ENCODE data around the gene TNS2.
A peak's percentile ranks its signal among the peaks of the same experiment; 100 is the strongest.

TNS2 gene

DNA sequence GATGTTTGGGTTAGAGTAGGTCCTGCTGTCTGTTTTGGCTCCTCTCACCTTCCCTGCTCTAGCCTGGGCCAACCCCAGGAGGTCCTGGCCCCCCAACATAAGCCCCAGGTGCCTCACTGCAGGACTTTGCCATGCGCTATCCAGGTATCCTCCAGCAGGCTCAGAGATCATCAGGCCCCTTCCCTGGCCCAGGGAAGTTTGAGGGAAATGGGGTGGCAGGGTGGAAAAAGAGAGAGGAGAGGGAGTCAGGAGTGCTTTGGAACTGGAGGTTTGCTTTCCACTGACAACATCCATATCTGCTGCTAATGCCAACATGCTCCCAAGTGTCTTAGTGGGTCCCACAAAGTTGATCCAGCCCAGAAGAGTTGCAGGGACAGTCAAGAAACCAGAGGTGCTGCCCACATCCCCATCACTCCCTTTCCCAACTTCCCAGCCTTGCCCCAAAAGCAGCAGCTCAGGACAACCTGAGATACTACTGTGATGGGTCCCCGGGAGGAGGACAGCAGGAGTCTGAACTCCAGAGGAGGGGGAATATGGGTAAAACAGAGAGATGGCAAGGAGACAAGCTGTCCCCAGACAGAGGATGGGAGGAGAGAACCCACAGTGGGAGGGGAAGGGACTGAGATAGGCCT lies 677 bp downstream of the TNS2 start:
- Histone ChIP-seq H3K4me1 (ENCODE audit: control insufficient read depth in 2 of 2, insufficient read depth in 2 of 2, low read length in 2 of 2) (peaks cover 68 to 77% of the 10 kb centered on the region in 2 donors), H3K9ac (ENCODE audit: low read depth in 1 of 2, low read length in 2 of 2) (peak overlapping the region; percentile 52 to 79), H3K4me3 (ENCODE audit: low read length in 2 of 2) (peak overlapping the region; percentile 68), H3K27ac (ENCODE audit: low read depth in 2 of 2, low read length in 2 of 2) (peak overlapping the region; percentile 93 to 95), H3K9me3 (ENCODE audit: control insufficient read depth in 2 of 2, low read length in 2 of 2) (no peaks in the 10 kb centered on the region), H3K36me3 (ENCODE audit: control insufficient read depth in 2 of 2, insufficient read depth in 2 of 2, low read length in 2 of 2) (no peaks in the 10 kb centered on the region), H3K27me3 (ENCODE audit: control insufficient read depth in 2 of 2, insufficient read depth in 2 of 2, low read length in 2 of 2) (no peaks in the 10 kb centered on the region)

DNA sequence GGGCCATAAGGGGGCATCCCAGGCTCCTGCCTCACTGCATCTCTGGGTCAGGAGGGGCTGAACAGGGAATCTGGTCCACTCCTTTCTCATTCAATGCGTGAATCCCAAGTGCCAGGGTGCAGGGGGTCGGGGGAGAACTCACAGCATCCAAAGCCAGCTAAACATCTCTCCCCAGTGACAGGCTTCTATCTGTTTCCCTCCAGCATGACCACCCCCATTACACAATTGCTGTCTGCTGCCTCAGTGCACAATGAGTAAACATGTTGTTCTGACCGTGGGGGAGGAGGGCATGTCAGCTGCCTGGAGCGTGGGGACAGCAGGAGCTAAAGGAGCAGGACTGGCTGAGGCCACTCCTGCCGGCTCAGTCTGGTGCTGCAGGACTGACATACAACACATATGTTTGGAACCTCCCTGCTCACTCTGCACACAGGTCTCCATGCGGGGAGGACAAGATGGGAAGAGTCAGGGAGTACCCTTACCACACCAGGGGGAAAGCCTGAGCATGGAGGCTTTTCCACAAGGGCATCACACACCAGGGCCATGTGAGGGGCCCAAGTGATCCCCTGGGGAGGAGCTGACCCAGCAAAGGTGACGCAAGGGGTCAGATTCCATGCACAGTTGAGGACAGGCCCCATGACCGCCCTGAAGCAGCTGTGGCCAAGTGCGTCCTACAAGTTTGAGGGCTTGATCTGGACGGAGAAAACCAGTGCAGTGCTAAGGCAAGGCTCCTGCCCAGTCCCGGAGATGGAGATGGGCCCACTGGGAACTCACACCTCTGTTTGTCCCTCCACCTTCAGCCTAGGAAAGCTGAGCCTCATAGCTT lies 1.4 kb downstream of the TNS2 start:
- no peaks in the 10 kb centered on the region for H3K36me3 ChIP-seq (ENCODE audit: control insufficient read depth in 2 of 2, insufficient read depth in 2 of 2, low read length in 2 of 2)
- H3K4me3 ChIP-seq (ENCODE audit: low read length in 2 of 2) = peak overlapping the region; percentile 68
- peak overlapping the region; percentile 93 to 95 for H3K27ac ChIP-seq (ENCODE audit: low read depth in 2 of 2, low read length in 2 of 2)
- H3K9ac ChIP-seq (ENCODE audit: low read depth in 1 of 2, low read length in 2 of 2) = peak overlapping the region; percentile 52 to 79
- no peaks in the 10 kb centered on the region for H3K27me3 ChIP-seq (ENCODE audit: control insufficient read depth in 2 of 2, insufficient read depth in 2 of 2, low read length in 2 of 2)
- H3K4me1 ChIP-seq (ENCODE audit: control insufficient read depth in 2 of 2, insufficient read depth in 2 of 2, low read length in 2 of 2) = peaks cover 63 to 70% of the 10 kb centered on the region in 2 donors
- no peaks in the 10 kb centered on the region for H3K9me3 ChIP-seq (ENCODE audit: control insufficient read depth in 2 of 2, low read length in 2 of 2)

DNA sequence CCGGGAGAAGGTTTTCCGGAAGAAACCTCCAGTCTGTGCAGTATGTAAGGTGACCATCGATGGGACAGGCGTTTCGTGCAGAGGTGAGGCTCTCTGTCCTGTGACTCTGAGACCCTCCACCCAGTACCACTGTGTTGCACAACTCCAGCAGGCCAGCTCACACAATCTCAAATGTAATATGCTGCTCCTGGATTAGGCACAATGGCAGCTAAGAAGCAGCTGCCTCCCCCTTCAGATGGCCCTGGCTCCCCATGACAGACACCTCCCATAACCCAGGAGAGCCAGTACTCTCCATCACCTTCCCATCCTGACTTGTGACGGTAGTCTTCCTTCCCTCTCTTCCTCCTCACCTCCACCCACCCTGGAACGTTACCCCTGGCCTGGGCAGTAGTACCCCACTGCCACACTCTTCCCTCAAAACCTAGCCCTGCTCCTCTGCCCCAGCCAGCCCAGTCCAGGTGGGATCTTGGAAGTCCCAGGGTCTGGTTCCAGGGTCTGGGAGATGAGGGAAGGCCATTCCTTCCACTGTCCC lies 2.1 kb downstream of the TNS2 start:
- Histone ChIP-seq H3K36me3 (ENCODE audit: control insufficient read depth in 2 of 2, insufficient read depth in 2 of 2, low read length in 2 of 2) (no peaks in the 10 kb centered on the region), H3K4me1 (ENCODE audit: control insufficient read depth in 2 of 2, insufficient read depth in 2 of 2, low read length in 2 of 2) (peaks cover 60 to 65% of the 10 kb centered on the region in 2 donors), H3K9ac (ENCODE audit: low read depth in 1 of 2, low read length in 2 of 2) (peak overlapping the region; percentile 54 to 79), H3K27me3 (ENCODE audit: control insufficient read depth in 2 of 2, insufficient read depth in 2 of 2, low read length in 2 of 2) (no peaks in the 10 kb centered on the region), H3K9me3 (ENCODE audit: control insufficient read depth in 2 of 2, low read length in 2 of 2) (no peaks in the 10 kb centered on the region), H3K27ac (ENCODE audit: low read depth in 2 of 2, low read length in 2 of 2) (peak overlapping the region; percentile 93 to 95), H3K4me3 (ENCODE audit: low read length in 2 of 2) (peak overlapping the region; percentile 53 to 68)

DNA sequence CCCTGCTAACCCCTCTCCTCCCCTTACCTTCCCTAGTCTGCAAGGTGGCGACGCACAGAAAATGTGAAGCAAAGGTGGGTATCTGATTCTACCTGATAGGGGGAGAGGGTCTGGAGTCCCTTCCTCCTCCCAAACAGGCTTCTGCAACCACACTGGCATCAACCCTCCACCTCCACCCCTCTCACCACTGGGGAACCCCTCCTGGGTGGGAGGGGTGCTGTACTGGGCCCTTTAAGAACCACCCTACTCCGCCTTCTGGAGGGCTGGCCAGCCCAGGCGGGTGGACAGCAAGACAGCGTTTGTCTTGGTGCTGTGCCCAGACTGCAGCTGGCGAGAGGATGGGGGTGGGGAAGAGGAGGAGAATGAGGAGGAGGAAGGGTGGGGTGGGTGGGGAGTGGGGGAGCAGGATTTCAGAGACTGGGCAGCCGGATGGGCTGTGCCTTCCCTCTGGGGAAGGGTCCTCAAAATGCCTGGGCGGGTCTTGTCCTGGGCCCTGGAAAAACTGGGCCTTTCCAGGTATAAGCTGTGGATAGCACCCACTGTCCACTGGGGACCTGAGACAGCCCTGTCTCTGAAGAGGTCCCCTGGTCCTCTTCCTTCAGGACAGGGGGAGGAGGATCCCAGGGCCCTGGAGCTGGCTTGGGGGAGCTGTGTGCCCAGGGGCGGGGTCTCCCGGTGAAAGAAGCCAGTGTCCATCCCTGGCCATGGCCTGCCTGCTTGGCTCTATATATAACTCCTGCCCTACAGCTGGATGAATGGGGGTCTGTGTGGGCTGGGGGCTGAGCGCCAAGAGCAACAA lies 2.8 kb downstream of the TNS2 start:
- Histone ChIP-seq H3K27me3 (ENCODE audit: control insufficient read depth in 2 of 2, insufficient read depth in 2 of 2, low read length in 2 of 2) (no peaks in the 10 kb centered on the region), H3K27ac (ENCODE audit: low read depth in 2 of 2, low read length in 2 of 2) (peak overlapping the region; percentile 93 to 96), H3K9ac (ENCODE audit: low read depth in 1 of 2, low read length in 2 of 2) (peak overlapping the region; percentile 54 to 79), H3K4me1 (ENCODE audit: control insufficient read depth in 2 of 2, insufficient read depth in 2 of 2, low read length in 2 of 2) (peaks cover 57 to 63% of the 10 kb centered on the region in 2 donors), H3K9me3 (ENCODE audit: control insufficient read depth in 2 of 2, low read length in 2 of 2) (no peaks in the 10 kb centered on the region), H3K4me3 (ENCODE audit: low read length in 2 of 2) (peak overlapping the region; percentile 53 to 68), H3K36me3 (ENCODE audit: control insufficient read depth in 2 of 2, insufficient read depth in 2 of 2, low read length in 2 of 2) (peaks cover 0 to 2% of the 10 kb centered on the region in 2 donors)

DNA sequence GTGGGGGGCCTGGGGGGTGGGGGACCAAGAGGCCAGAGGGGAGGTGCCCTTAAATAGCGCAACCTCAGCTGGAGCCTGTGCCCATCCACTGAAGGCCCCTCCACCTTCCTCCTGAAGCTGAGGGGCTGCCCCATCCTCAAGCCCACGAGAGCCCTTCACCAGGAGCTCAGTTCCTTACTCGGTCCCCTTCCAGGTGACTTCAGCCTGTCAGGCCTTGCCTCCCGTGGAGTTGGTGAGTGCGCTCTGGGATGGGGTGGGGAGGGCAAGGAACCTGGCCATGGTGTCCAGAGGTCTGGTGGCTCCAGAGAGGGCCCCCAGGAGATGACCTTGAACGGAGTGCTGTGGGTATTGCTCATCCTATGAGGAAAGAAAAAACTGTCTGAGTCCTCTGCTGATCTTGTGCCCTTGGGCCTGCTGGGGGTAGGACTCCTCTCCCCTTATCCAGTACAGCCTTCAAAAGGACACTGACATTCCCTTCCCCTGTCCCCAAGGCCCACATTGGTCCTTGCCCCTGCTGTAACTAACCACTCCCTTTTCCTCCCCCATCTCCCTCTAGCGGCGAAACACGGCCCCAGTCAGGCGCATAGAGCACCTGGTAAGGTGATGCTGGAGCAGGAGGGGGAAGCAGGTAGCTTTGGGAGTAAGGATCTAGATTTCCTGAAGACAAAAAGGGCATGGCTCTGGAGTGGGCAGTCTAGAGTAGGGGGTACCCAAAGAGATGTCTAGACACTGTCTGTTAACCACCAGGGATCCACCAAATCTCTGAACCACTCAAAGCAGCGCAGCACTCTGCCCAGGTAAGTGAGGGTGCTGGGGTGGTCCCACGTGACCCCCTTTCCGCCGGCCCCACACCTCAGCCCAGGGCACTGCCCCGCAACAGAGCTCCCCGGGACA lies 3.6 kb downstream of the TNS2 start:
- Histone ChIP-seq H3K27me3 (ENCODE audit: control insufficient read depth in 2 of 2, insufficient read depth in 2 of 2, low read length in 2 of 2) (no peaks in the 10 kb centered on the region), H3K9ac (ENCODE audit: low read depth in 1 of 2, low read length in 2 of 2) (peak overlapping the region; percentile 70 to 77), H3K27ac (ENCODE audit: low read depth in 2 of 2, low read length in 2 of 2) (peak overlapping the region; percentile 93 to 96), H3K4me3 (ENCODE audit: low read length in 2 of 2) (peak overlapping the region; percentile 76 to 82), H3K9me3 (ENCODE audit: control insufficient read depth in 2 of 2, low read length in 2 of 2) (no peaks in the 10 kb centered on the region), H3K36me3 (ENCODE audit: control insufficient read depth in 2 of 2, insufficient read depth in 2 of 2, low read length in 2 of 2) (peaks cover 0 to 2% of the 10 kb centered on the region in 2 donors), H3K4me1 (ENCODE audit: control insufficient read depth in 2 of 2, insufficient read depth in 2 of 2, low read length in 2 of 2) (peaks cover 49 to 55% of the 10 kb centered on the region in 2 donors)

DNA sequence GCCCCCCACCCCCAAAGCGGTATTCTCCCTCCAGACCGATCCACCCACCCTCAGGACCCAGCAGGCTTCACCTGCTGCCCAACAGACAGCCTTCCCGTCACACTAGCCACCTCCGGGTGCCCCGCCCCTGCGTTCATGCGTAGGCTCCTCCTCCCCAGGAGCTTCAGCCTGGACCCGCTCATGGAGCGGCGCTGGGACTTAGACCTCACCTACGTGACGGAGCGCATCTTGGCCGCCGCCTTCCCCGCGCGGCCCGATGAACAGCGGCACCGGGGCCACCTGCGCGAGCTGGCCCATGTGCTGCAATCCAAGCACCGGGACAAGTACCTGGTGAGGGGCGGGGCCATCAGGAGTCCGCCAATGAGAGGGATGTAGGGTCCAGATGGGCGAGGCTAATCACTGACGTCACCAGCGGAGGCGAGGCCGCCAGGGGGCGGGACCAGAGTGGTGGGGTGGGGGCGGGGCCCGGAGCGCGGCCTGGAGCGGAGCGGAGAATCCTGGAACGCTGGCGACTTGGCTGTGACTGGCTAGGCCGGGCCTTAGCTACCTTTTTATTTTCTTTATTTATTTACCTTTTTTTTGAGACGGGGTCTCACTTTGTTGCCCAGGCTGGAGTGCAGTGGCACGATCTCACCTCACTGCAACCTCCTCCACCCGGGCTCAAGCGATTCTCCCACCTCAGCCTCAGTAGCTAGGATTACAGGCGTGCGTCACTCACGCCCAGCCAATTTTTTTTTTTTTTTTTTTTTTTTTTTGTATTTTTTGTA lies 4.4 kb downstream of the TNS2 start:
- Histone ChIP-seq H3K9ac (ENCODE audit: low read depth in 1 of 2, low read length in 2 of 2) (peak overlapping the region; percentile 70 to 77), H3K4me1 (ENCODE audit: control insufficient read depth in 2 of 2, insufficient read depth in 2 of 2, low read length in 2 of 2) (peaks cover 41 to 46% of the 10 kb centered on the region in 2 donors), H3K27ac (ENCODE audit: low read depth in 2 of 2, low read length in 2 of 2) (peak overlapping the region; percentile 93 to 96), H3K9me3 (ENCODE audit: control insufficient read depth in 2 of 2, low read length in 2 of 2) (no peaks in the 10 kb centered on the region), H3K36me3 (ENCODE audit: control insufficient read depth in 2 of 2, insufficient read depth in 2 of 2, low read length in 2 of 2) (peaks cover 0 to 2% of the 10 kb centered on the region in 2 donors), H3K4me3 (ENCODE audit: low read length in 2 of 2) (peak overlapping the region; percentile 76 to 82), H3K27me3 (ENCODE audit: control insufficient read depth in 2 of 2, insufficient read depth in 2 of 2, low read length in 2 of 2) (no peaks in the 10 kb centered on the region)

DNA sequence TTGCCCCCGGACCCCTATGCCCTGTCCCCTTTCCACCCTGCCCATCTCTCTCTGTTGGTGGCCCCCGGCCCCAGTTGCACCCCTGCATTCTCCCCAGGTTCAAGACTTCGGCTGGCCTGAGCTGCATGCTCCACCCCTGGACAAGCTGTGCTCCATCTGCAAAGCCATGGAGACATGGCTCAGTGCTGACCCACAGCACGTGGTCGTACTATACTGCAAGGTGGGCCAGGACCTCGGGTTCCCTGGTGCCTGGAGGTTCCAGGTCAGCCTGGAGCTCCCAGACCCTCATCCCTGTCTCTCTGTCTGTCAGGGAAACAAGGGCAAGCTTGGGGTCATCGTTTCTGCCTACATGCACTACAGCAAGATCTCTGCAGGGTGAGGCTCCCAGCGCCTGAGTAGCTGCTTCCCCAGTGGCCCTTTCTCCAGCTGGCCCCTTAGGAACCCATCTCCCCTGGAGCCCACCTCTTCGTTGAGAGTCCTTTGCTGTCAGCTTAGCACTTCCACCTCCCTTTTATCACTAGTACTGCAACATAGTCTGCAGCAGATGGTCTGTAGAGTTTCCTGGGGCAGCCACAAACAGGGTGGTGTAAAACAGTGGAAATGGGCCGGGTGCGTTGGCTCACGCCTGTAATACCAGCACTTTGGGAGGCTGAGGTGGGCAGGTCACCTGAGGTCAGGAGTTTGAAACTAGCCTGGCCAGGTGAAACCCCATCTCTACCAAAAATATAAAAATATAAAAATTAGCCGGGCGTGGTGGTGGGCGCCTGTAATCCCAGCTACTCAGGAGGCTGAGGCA lies 5.8 kb downstream of the TNS2 start:
- peaks cover 35 to 39% of the 10 kb centered on the region in 2 donors for H3K4me1 ChIP-seq (ENCODE audit: control insufficient read depth in 2 of 2, insufficient read depth in 2 of 2, low read length in 2 of 2)
- H3K9ac ChIP-seq (ENCODE audit: low read depth in 1 of 2, low read length in 2 of 2) = no peak overlapping the region
- H3K27me3 ChIP-seq (ENCODE audit: control insufficient read depth in 2 of 2, insufficient read depth in 2 of 2, low read length in 2 of 2) = no peaks in the 10 kb centered on the region
- H3K36me3 ChIP-seq (ENCODE audit: control insufficient read depth in 2 of 2, insufficient read depth in 2 of 2, low read length in 2 of 2) = peaks cover 0 to 2% of the 10 kb centered on the region in 2 donors
- no peak overlapping the region for H3K27ac ChIP-seq (ENCODE audit: low read depth in 2 of 2, low read length in 2 of 2)
- no peak overlapping the region for H3K4me3 ChIP-seq (ENCODE audit: low read length in 2 of 2)
- no peaks in the 10 kb centered on the region for H3K9me3 ChIP-seq (ENCODE audit: control insufficient read depth in 2 of 2, low read length in 2 of 2)

DNA sequence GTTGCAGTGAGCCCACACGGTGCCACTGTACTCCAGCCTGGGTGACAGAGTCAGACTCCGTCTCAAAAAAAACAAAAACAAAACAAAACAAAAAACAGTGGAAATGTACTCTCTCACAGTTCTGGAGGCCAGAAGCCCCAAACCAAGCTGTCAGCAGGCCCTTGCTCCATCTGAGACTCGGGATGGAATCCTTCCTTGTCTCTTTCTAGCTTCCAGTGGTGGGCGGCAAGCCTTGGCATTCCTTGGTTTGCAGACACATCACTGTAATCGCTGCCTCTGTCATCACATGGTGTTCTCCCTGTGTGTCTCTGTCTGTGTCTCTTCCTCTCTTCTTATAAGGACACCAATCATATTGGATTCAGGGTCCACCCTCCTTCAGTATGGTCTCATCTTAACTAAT lies 6.4 kb downstream of the TNS2 start:
- Histone ChIP-seq H3K9ac (ENCODE audit: low read depth in 1 of 2, low read length in 2 of 2) (no peak overlapping the region), H3K9me3 (ENCODE audit: control insufficient read depth in 2 of 2, low read length in 2 of 2) (no peaks in the 10 kb centered on the region), H3K4me3 (ENCODE audit: low read length in 2 of 2) (no peak overlapping the region), H3K4me1 (ENCODE audit: control insufficient read depth in 2 of 2, insufficient read depth in 2 of 2, low read length in 2 of 2) (peaks cover 35 to 38% of the 10 kb centered on the region in 2 donors), H3K27ac (ENCODE audit: low read depth in 2 of 2, low read length in 2 of 2) (no peak overlapping the region), H3K36me3 (ENCODE audit: control insufficient read depth in 2 of 2, insufficient read depth in 2 of 2, low read length in 2 of 2) (peaks cover 0 to 2% of the 10 kb centered on the region in 2 donors), H3K27me3 (ENCODE audit: control insufficient read depth in 2 of 2, insufficient read depth in 2 of 2, low read length in 2 of 2) (no peaks in the 10 kb centered on the region)

Measured in mucosa of rectum (tissue), 2 donors.